ENCODE measurements around the gene ERC1.

Gene ERC1

GRCh38 chr12:1448336-1448735 lies 457.3 kb downstream of the ERC1 start:
- no peak for TF ChIP-seq CTCF (IDR thresholded peaks at IDR 0.05; ENCODE audit: control extremely low read depth, extremely low read depth, low read depth, missing control alignments)
- DNase-seq (ENCODE audit: extremely low spot score): no peak
- CTCF ChIA-PET: interaction anchor here (1.2 to 2.4 kb wide), 5 partner anchors 10 to 51 kb away, joined by 3 to 8 read pairs (median 5); no protein-coding TSS in a partner anchor
- POLR2A ChIA-PET: no interaction called here

- POLR2A ChIA-PET: no interaction called here
- no peak for TF ChIP-seq CTCF (IDR thresholded peaks at IDR 0.05; ENCODE audit: control extremely low read depth, extremely low read depth, low read depth, missing control alignments)
- DNase-seq (ENCODE audit: extremely low spot score): no peak
- CTCF ChIA-PET: no interaction called here
Measured at GRCh38 chr12:1453810-1454209, 462.8 kb downstream of the ERC1 start.

- ChIA-PET POLR2A (no interaction called here), CTCF (no interaction called here)
- TF ChIP-seq CTCF (IDR thresholded peaks at IDR 0.05; ENCODE audit: control extremely low read depth, extremely low read depth, low read depth, missing control alignments): no peak
- DNase-seq (ENCODE audit: extremely low spot score): no peak
Measured at GRCh38 chr12:1456885-1457284, 465.9 kb downstream of the ERC1 start.

GRCh38 chr12:1457901-1458300 lies 466.9 kb downstream of the ERC1 start:
- ChIA-PET POLR2A (no interaction called here), CTCF (interaction anchor here (0.9 to 1.4 kb wide), 4 partner anchors 10 to 16 kb away, joined by 3 to 5 read pairs (median 4); no protein-coding TSS in a partner anchor)
- DNase-seq (ENCODE audit: extremely low spot score): no peak
- no peak for TF ChIP-seq CTCF (IDR thresholded peaks at IDR 0.05; ENCODE audit: control extremely low read depth, extremely low read depth, low read depth, missing control alignments)

- CTCF ChIA-PET: interaction anchor here (0.9 to 1.2 kb wide), 2 partner anchors 15 to 17 kb away, joined by 3 to 4 read pairs; no protein-coding TSS in a partner anchor
Measured at GRCh38 chr12:1459339-1459738, 468.3 kb downstream of the ERC1 start.

GRCh38 chr12:1463073-1463905 lies 472.3 kb downstream of the ERC1 start:
- no peak for TF ChIP-seq CTCF (IDR thresholded peaks at IDR 0.05; ENCODE audit: control extremely low read depth, extremely low read depth, low read depth, missing control alignments)
- POLR2A ChIA-PET: no interaction called here
- CTCF ChIA-PET: interaction anchor here (1.1 to 1.5 kb wide), 3 partner anchors 9 to 346 kb away, joined by 3 read pairs; no protein-coding TSS in a partner anchor
- DNase-seq (ENCODE audit: extremely low spot score): no peak

More at GRCh38 chr12:1459339-1459738, 468.3 kb downstream of the ERC1 start:
- no peak for TF ChIP-seq CTCF (IDR thresholded peaks at IDR 0.05; ENCODE audit: control extremely low read depth, extremely low read depth, low read depth, missing control alignments)
- no peak for DNase-seq (ENCODE audit: extremely low spot score)
- POLR2A ChIA-PET: no interaction called here
